HG03280 (cell line): ENCODE results near the gene NHEJ1.

Experiments
- ATAC-seq: cut with Tn5 transposase; IDR thresholded peaks from one replicate; pipeline ENCODE4 v1.9.1; 2021; ENCODE audit warnings: mild to moderate bottlenecking, moderate library complexity; ENCODE audit not compliant: unreplicated experiment

The NHEJ1 gene

GRCh38 chr2:219059725-219060682 lies 100.6 kb downstream of the NHEJ1 start:
- no peak for ATAC-seq

- no peak for ATAC-seq
Measured at GRCh38 chr2:219059375-219059724, 101.3 kb downstream of the NHEJ1 start.

GRCh38 chr2:219058541-219059374 lies 101.9 kb downstream of the NHEJ1 start:
- no peak for ATAC-seq

- peak; percentile 89 for ATAC-seq
Measured at GRCh38 chr2:219057709-219058540, 102.7 kb downstream of the NHEJ1 start.

- ATAC-seq = no peak
Measured at GRCh38 chr2:219056896-219057708, 103.5 kb downstream of the NHEJ1 start.

GRCh38 chr2:219056176-219056895 lies 104.3 kb downstream of the NHEJ1 start:
- ATAC-seq = no peak

GRCh38 chr2:219054956-219055903 lies 105.4 kb downstream of the NHEJ1 start:
- ATAC-seq = no peak

- ATAC-seq = no peak
Measured at GRCh38 chr2:219049282-219049681, 111.3 kb downstream of the NHEJ1 start.

GRCh38 chr2:219045937-219046550 lies 114.6 kb downstream of the NHEJ1 start:
- no peak for ATAC-seq

- no peak for ATAC-seq
Measured at GRCh38 chr2:219042750-219043149, 117.9 kb downstream of the NHEJ1 start.

- ATAC-seq = no peak
Measured at GRCh38 chr2:219042157-219042556, 118.5 kb downstream of the NHEJ1 start.

- no peak for ATAC-seq
Measured at GRCh38 chr2:219041252-219041651, 119.4 kb downstream of the NHEJ1 start, which contains the start of gene CFAP65. CFAP65 (minus strand) TSS chr2:219041516; CDS start chr2:219039048, 2,468 bp downstream.

- no peak for ATAC-seq
Measured at GRCh38 chr2:219038600-219038999, 122.0 kb downstream of the NHEJ1 start.

- no peak for ATAC-seq
Measured at GRCh38 chr2:219037783-219038499, 122.7 kb downstream of the NHEJ1 start.

GRCh38 chr2:219035942-219036341 lies 124.7 kb downstream of the NHEJ1 start:
- no peak for ATAC-seq

- ATAC-seq = no peak
Measured at GRCh38 chr2:219034823-219035222, 125.8 kb downstream of the NHEJ1 start.
